Measurements from ENCODE around the gene SEC23A. TPM values are rescaled to one million over a fixed set of nuclear protein-coding genes. Genes with fewer than 3 reads are reported as not detected.
A peak's percentile ranks its signal among the peaks of the same experiment; 100 is the strongest.
"Not testable (repeated sequence)": the region's sequence is repeated elsewhere in the genome, so short reads cannot be mapped to it uniquely, and the experiment has no call there.

Gene SEC23A
- polyA plus RNA-seq, 4 donors, result 58.4 to 65.7 (median 62.5) TPM

DNA sequence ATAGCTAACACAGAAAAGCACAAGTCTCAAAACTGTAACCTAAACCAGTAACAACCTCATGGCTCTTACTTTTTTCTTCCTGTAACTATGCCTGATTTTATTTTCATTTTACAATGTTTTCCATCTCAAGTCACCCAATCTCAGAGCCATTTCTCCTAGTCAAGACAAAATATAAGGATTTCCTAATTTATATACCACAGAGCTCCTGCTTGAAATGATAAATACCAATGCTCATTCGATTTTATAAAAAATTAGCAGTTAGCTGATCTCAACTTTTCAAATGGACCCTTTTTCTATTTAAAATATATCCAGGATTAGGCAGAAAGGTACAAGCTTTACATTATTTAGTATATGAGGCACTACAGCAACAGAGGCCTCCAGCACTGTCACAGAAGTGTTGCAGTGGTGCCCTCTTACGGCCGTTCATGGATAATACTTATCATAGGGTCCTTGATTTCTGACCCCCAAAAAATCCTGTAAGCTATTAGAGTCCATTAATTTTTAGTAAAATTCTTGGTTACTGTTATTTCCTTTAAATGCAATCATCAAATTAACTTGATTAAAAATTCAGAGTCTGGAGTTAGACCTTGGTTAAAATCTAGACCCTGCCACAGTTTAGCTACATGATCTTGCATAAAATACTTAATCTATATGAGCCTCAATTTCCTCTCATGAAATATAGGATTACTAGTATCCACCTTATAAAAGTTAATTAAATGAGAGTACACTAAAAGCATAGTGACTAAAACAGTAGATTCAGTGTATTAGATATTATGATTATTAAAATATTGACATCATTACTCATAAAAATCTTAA is 68.3 kb downstream of the SEC23A start:
- DNase-seq (ENCODE audit: low read depth in 4 of 4, low spot score in 2 of 4), result no peak

DNA sequence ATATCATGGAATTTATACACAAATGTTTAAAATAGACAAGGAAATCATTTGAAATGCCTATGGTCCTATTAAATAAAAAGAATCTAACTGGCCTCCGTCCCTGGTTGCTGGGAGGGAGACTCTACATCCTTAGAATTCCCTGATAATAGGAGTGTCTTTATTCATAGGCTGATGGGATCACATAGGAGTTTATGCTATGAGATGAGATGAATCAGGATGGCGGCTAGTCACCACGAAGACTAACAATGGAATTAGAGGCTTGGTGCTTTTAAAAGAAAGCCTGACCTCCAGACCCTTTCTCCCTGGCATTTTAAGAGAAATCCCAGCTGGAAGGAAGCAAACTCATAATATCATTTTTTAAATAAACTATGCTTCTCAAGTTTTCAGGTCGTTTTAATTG is 69.7 kb downstream of the SEC23A start:
- DNase-seq (ENCODE audit: low read depth in 4 of 4, low spot score in 2 of 4), result no peak

DNA sequence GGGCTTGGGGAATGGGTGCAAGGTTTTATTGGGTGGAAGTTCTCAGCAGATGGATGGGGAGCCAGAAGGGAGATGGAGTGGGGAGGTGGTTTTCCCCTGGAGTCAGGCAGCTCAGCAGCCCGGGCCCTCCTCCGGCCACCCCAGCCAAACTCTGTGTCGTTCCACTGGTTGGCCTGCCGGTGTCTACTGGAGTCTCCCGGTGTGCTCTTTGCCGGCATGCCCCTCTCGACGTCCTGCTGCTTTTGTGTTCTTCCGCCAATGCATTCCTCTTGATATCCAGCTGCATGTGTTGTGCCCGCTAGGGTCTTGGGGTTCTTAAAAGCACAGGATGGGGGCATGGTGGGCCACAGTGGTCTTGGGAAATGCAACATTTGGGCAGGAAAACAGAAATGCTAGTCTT is 72.8 kb downstream of the SEC23A start:
- no peak for DNase-seq (ENCODE audit: low read depth in 4 of 4, low spot score in 2 of 4)

DNA sequence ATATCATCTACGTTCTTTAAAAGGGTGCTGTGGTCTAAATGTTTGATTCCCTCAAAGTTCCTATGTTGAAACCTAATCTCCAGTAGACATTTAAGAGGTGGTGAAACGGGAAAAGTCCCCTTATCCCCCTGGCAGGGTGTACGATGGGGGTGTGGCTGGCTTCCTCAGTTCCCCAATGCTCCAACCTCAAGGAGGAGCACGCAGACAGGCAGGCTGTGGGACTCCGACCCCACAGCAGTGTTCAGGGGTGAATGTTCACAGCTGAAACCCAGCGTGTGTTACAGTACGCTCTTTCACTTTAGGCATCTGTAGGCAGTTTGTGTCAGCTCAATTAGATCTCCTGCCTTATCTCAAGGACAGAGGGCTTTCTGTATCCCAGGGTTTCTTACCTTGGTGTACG is 73.2 kb downstream of the SEC23A start:
- DNase-seq (ENCODE audit: low read depth in 4 of 4, low spot score in 2 of 4), result no peak

DNA sequence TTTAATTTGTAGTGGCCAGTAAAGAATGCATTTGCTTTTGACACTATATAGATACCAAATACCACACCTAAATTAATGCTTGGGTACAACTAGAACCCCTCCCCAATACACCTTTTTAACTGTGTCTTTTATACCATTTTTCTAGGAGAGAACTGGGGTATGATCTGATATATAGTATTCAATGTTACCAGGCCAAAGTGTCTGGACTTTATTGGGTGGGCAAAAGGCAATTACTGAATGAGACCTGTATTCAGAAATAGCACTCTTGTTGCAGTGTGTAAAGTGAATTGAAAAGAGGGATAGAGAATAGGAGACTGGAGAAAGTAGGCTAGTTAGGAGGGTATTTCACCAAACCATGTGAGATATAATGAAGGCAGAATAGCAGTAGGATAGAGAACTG is 74.4 kb downstream of the SEC23A start:
- no peak for DNase-seq (ENCODE audit: low read depth in 4 of 4, low spot score in 2 of 4)

DNA sequence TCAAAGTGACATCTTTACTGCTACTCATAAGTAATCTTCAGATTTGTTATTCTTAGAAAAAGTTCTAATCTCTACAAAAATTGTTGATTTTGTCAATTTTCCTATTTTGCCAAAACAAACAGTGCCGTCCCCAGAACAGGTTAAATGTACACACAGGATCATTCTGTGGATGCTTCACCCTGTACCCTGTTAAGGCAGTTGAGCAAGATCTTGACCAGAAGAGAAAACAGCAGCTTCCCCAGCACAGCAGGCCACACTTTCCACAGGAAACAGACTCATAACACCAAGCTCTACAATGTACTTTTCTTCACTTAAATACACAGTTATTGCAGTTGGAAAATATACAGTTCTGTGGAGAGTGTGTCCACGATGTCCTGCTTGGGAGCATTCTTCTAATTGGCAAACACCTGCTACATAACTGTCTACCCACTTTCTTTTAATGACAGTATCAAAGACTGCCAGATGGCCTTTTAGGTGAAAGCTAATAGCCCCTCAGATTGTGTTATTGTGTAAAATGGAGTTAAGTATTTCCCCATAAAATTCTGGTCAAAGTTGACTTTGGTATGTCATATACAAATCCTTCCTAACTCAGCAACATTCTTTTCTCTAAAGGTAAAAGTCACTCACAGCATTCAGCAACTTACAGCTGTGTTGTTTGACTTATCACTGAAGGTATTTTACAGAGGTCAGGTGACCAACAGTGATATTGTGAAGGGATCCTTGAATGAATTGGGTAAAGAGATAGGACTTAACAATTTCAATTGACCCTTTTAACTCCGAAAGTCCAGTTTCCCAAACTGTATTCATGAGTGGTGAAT is 77.0 kb downstream of the SEC23A start:
- no peak for DNase-seq (ENCODE audit: low read depth in 4 of 4, low spot score in 2 of 4)

DNA sequence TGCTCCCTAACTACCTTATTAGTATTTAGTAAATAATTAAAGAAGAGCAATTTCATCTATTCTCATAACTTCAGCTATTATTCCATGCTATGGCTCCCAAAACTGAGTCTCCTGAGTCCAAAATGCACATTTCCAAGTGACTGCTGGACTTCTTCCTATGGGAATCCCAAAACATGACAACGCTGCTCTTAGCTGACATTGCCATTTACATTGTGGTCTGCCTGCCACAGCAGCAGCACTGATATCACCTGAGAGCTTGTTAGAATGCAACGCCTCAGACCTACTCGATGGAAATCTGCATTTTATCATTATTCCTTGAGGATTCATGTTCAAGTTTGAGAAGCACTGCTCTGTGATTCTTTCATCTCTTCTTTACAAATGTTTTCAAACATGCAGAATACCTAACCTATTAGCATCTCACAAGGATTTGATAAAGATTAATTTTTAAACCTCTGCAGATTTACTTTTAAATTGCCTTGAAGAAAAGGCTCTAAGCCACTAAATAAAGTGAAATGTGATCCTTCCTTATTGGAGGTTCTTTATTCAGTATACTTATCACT is 77.7 kb downstream of the SEC23A start:
- DNase-seq (ENCODE audit: low read depth in 4 of 4, low spot score in 2 of 4), result no peak

DNA sequence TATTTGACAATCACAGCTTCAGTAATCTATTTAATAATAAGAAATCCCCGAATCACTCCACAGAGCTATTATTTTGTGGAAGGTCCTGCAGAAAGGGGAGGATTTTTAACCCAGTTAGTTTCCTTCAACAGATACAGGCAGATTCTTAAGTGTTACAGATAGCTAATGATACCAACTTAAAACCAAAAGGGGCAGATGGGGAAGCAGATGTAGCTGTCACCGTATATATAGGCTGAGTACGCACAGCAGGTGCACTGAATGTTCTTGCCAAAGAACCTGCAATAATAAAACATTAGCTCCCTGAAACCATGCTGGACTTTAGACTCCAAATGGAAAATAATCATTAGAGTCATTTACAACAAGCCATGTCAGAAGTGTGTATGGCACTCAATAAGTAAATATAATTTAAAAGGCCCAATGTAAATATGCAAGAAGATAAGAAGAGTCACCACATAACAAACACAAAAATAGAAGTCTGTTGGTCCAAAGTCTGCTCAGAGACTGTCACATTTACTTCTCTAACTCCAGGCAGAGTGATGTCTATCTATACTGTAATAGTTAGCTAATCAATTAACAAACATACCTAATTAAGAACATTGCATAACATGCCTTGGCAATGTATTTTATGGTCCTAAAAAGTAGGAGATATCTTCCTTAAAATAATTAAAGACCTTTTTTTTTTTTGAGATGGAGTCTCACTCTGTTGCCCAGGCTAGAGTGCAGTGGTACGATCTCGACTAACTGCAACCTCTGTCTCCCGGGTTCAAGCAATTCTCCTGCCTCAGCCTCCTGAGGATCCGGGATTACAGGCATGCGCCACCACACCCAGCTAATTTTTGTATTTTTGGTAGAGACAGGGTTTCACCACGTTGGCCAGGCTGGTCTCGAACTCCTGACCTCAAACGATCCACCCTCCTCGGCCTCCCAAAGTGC is 78.8 kb downstream of the SEC23A start:
- DNase-seq (ENCODE audit: low read depth in 4 of 4, low spot score in 2 of 4), result no peak

DNA sequence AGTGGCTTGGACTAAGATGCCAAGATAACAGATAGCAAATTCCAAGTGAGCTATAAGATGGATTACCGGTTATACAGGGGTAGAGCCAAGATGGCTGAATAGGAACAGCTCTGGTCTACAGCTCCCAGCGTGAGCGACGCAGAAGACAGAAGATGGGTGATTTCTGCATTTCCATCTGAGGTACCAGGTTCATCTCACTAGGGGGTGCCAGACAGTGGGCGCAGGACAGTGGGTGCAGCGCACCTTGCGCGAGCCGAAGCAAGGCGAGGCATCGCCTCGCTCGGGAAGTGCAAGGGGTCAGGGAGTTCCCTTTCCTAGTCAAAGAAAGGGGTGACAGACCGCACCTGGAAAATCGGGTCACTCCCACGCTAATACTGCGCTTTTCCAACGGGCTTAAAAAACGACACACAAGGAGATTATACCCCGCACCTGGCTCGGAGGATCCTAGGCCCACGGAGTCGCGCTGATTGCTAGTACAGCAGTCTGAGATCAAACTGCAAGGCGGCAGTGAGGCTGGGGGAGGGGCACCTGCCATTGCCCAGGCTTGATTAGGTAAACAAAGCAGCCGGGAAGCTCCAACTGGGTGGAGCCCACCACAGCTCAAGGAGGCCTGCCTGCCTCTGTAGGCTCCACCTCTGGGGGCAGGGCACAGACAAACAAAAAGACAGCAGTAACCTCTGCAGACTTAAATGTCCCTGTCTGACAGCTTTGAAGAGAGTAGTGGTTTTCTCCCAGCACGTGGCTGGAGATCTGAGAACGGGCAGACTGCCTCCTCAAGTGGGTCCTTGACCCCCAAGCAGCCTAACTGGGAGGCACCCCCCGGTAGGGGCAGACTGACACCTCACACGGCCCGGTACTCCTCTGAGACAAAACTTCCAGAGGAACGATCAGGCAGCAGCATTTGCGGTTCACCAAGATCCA is 85.7 kb downstream of the SEC23A start:
- DNase-seq (ENCODE audit: low read depth in 4 of 4, low spot score in 2 of 4), result not testable (repeated sequence)

DNA sequence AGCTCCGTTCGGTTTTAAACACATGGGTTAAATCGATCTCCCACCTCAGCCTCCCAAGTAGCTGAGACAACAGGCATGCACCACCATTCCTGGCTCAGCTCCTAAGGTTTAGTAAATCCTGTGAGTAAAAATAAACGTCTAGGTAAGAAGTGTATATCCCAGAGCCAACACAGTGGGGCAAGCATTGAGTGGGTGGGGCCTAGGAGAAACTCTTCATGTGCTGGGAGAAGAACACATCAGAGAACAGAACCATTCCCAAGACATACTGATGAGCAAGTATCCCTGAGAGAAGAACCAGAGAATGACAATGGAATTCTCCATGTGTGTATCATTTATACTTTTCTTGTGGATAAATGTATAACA is 86.3 kb downstream of the SEC23A start:
- DNase-seq (ENCODE audit: low read depth in 4 of 4, low spot score in 2 of 4), result no peak

DNA sequence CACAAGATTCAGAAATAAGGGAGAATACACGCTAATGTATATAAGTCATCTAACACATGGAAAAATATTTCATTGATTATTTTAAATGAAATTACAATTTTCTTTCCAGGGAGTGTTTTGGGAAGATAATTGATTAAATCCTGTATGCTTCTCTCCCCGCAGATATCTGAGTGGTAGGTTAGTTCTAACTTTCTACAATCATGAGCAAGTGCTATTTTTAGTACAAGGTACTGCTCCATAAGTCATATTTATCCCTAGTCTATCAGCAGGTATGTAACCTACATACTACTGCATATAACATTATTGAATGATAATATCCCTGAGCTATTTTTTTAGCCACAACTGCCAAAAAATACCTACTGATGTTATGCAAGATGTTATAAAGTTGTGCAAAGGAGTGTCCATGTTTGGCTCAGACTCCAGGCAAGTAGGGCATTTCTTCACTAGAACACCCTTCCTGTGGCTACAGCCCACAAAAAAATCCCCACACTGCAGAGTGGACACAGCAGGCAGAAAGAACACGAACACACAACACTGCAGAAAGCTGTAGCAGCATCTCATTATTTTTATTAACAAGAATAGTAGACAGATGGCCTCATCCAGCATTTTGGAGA is 87.0 kb downstream of the SEC23A start:
- DNase-seq (ENCODE audit: low read depth in 4 of 4, low spot score in 2 of 4), result no peak

DNA sequence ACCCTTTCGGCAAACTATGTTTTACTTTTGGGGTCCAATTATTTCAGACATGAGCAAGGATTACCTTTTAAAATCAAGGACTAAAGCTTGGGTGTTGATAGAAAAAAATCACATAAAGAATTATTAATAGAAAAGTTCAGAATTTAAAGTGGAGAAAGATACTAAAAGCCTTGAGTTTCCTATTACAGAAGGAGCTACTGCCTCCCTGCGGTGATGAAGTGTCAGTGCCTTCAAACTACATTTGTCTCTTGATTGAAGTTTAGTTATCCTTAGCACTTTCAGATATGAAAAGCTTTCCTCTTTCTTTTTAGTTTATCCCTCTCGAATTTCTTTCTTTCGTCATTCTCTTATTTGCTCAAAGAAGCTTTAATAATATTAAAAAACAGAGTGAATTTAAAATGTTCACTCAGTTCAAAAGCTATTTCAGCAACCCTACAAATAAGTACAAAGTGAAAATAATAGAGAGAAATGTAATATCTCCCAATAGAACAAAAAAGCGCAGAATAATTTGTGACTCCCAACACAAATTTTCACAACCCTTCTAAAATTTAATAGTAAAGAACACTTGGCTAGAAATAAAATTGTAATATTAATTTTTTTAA is 87.6 kb downstream of the SEC23A start:
- DNase-seq (ENCODE audit: low read depth in 4 of 4, low spot score in 2 of 4), result peak in 1 of 4 donors; percentile 55

DNA sequence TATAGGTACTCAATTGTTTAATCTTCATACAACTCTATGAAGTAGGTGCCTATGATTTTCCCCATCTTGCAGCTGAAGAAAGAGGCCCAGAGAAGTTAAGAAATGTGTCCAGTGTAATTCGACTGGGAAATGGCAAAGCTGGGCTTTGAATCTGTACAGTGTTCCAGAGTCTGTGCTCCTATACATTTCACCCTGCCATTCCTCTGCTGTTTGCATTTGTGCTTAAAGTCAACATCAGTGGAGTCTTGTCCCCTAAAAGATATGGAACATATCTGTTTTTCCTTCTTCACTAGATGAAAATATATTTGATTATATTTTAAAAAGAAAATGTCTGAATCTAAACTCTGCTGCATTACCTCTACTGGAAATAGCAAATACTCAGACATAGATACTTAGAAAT is 88.6 kb downstream of the SEC23A start:
- no peak for DNase-seq (ENCODE audit: low read depth in 4 of 4, low spot score in 2 of 4)

DNA sequence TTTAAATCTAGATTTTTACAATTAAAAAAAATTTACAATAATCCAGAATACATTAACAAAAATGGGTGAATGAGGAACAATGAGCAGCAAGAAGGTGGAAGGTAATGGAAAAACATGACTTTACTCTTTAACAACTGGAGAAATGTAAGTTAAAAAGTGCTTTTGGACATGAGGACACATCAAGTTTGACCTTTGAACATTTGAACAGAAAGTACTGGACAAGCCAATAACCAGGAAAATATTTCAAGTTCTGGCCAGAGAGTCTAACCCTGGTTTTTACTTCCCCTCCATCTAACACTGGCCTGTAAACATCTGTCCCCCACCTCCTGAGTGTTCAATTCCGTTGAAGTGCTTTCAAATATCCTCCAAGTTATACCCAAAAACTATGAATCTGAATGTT is 94.1 kb downstream of the SEC23A start:
- DNase-seq (ENCODE audit: low read depth in 4 of 4, low spot score in 2 of 4), result not testable (repeated sequence)

DNA sequence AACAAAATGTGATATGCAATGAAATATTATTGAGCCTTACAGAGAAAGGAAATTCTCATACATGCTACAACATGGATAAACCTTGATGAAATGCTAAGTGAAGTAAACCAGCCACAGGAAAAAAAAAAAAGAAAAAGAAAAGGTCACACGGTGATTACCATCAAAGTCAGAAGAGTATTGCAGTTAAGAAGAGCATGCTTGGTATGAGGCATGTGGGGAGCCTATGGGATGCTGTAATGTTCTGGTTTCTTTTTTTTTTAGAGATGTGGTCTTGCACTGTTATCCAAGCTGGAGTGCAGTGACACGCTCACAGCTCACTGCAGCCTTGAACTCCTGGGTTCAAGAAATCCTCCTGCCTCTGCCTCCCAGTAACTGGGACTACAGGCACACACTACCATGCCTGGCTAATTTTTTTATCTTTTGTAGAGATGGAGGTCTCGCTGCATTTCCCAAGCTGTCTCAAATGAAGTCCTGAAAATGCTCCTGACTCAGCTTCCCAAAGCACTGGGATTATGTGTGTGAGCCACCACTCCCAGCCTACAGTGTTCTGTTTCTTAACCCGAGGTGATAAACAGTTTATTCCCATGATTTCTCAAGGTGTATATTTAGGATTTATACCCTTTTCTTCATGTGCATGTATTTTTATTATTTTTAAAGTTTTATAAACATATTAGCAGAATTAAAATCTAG is 96.2 kb downstream of the SEC23A start:
- no peak for DNase-seq (ENCODE audit: low read depth in 4 of 4, low spot score in 2 of 4)

DNA sequence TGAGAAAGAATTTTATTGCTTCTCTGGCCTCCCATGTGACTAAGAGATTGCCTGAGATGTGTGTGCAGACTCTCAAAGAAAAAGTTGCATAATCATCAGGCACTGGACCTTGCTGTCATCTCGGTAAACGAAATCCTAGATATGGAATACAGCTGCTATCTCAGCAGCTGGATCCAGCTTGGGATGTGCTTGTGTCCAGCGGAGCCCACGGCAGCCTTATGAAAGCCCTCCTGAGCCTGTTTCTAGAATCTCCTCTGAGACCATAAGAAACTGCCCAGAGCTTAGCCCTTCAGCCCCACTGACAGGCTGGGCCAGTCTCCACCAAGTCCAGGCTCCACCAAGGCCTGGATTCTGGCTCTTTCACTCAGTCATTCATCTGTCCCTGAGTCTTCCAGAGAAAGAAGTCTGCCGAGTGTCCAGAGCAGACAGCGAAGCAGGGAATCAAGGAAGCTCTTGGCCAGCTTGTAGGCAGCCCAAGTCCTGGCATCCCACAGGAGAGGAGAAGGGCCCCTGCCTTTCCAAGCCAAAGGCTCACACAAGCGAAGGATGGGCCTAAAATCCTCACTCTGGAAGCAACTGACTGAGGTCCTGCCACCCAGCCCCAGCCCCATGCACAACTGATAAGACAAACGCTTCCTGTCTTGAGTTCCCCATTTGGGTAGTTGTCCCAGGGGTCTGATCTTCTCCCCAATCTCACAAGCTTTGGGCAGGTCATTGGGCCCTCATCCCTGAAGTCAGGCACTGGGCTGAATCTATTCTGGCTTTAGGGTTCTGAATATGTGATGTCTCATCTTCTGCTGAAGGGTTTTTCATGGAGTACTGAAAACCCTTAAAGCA is 97.8 kb downstream of the SEC23A start:
- no peak for DNase-seq (ENCODE audit: low read depth in 4 of 4, low spot score in 2 of 4)

DNA sequence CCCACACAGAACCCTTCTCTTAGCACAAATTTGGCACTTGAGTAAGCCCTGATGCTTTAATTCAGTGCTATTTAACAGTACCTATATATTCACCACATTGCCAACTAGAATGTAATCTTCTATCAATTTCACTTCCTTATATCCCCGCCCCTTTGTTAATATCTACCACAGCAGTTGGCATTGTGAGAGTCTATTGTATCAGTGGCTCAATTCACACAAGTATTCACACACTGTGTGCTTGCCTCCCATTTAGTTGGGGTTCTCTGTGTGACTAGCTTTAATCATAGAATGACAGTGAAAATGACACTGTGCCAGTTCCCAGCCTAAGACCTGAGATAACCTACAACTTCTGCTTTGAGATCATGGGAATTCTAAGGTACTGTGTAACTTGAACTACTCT is 103.1 kb downstream of the SEC23A start:
- DNase-seq (ENCODE audit: low read depth in 4 of 4, low spot score in 2 of 4), result no peak
